WERI-Rb-1 (cell line): Measurements from ENCODE around the gene DIO1.
"Not testable (repeated sequence)": the region's sequence is repeated elsewhere in the genome, so short reads cannot be mapped to it uniquely, and the experiment has no call there.

Experiments
- DNase-seq: peaks from one replicate; pipeline ENCODE4 v3.0.0-alpha.2; 2020
- H3K27ac ChIP-seq: fragments of 250-450 bp; sonication (Bioruptor Pico); 2 replicates; pipeline ENCODE4 v1.5.1; 2020; ENCODE audit warnings: mild to moderate bottlenecking, moderate library complexity
- H3K27me3 ChIP-seq: fragments of 250-450 bp; sonication (Bioruptor Pico); 2 replicates; pipeline ENCODE4 v1.5.1; 2021; ENCODE audit warnings: mild to moderate bottlenecking, low read depth, moderate library complexity; ENCODE audit not compliant: insufficient read depth, severe bottlenecking
- H3K36me3 ChIP-seq: fragments of 250-450 bp; sonication (Bioruptor Pico); 2 replicates; pipeline ENCODE4 v1.5.1; 2020; ENCODE audit warnings: mild to moderate bottlenecking, moderate library complexity
- H3K4me3 ChIP-seq: 2 replicates; pipeline ENCODE4 v1.5.1; 2011; ENCODE audit warnings: low read depth, mild to moderate bottlenecking, control low read depth, low read length
- H3K9me3 ChIP-seq: fragments of 250-450 bp; sonication (Bioruptor Pico); 2 replicates; pipeline ENCODE4 v1.5.1; 2021; ENCODE audit warnings: mild to moderate bottlenecking, moderate library complexity; ENCODE audit not compliant: severe bottlenecking
- TF ChIP-seq, protein P1 (sequence below): IDR thresholded peaks from 2 replicates; pipeline ENCODE4 v1.5.1; 2011; ENCODE audit warnings: low read depth, mild to moderate bottlenecking, control low read depth, inconsistent platforms, low read length

DIO1 gene

DNA sequence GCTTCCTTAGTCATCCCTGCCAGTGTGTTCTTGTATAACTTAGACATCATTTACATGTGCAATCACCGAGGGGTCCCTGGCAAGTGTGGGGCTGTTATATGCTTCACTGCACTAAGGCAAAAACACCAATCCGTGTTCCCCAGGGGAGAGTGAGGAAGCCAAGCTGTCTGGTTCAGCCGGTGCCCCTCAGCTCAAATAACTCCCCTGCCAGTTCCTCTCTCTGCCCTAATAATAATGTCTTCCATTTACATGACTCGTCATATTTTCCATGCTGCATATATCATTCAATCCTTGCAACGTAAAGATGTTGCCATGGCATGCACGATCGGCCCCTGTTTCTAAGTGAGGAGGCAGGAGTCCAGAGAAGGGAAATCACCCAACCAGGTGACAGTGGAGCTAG, 31.5 kb upstream of the DIO1 start:
- H3K36me3 ChIP-seq, result peaks cover 6% of the 10 kb centered on the region; the same call in 1 of the 2 replicates
- TF ChIP-seq, protein P1, sequence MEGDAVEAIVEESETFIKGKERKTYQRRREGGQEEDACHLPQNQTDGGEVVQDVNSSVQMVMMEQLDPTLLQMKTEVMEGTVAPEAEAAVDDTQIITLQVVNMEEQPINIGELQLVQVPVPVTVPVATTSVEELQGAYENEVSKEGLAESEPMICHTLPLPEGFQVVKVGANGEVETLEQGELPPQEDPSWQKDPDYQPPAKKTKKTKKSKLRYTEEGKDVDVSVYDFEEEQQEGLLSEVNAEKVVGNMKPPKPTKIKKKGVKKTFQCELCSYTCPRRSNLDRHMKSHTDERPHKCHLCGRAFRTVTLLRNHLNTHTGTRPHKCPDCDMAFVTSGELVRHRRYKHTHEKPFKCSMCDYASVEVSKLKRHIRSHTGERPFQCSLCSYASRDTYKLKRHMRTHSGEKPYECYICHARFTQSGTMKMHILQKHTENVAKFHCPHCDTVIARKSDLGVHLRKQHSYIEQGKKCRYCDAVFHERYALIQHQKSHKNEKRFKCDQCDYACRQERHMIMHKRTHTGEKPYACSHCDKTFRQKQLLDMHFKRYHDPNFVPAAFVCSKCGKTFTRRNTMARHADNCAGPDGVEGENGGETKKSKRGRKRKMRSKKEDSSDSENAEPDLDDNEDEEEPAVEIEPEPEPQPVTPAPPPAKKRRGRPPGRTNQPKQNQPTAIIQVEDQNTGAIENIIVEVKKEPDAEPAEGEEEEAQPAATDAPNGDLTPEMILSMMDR, result no peak
- DNase-seq, result no peak
- H3K9me3 ChIP-seq, result no peaks in the 10 kb centered on the region
- H3K27me3 ChIP-seq, result no peaks in the 10 kb centered on the region
- H3K27ac ChIP-seq, result no peak overlapping the region
- H3K4me3 ChIP-seq, result no peak overlapping the region

GRCh38 chr1:53868565-53868964, 25.4 kb upstream of the DIO1 start:
- TF ChIP-seq, protein P1, result no peak
- no peak overlapping the region for H3K27ac ChIP-seq
- no peaks in the 10 kb centered on the region for H3K27me3 ChIP-seq
- H3K4me3 ChIP-seq, result no peak overlapping the region
- H3K9me3 ChIP-seq, result no peaks in the 10 kb centered on the region
- no peak for DNase-seq
- peaks cover 6% of the 10 kb centered on the region for H3K36me3 ChIP-seq

GRCh38 chr1:53869454-53870117, 24.4 kb upstream of the DIO1 start:
- Histone ChIP-seq H3K36me3 (peaks cover 6% of the 10 kb centered on the region), H3K9me3 (no peaks in the 10 kb centered on the region), H3K27ac (no peak overlapping the region), H3K27me3 (no peaks in the 10 kb centered on the region), H3K4me3 (no peak overlapping the region)
- TF ChIP-seq, protein P1, result no peak
- DNase-seq, result no peak

DNA sequence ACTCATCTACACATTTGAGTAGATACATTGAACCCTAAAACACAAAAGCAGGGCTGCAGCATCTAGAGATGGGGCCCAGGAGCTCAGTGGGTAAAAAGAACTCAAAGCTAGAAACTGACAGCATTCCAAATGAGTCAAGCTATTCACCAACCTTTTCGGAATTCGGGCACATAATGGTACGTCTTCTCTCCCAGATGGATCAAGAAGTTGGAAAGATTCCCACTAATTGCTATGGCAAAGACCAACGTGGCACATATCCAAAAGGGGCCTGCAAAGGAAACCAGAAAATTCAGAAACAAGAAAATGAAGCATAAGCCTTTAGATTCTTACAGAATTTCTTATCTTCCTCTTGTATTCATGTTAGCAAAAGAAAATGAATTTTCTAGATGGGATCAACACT, 22.8 kb upstream of the DIO1 start:
- H3K27me3 ChIP-seq, result no peaks in the 10 kb centered on the region
- DNase-seq, result no peak
- no peak overlapping the region for H3K4me3 ChIP-seq
- H3K36me3 ChIP-seq, result peaks cover 4% of the 10 kb centered on the region
- no peak overlapping the region for H3K27ac ChIP-seq
- TF ChIP-seq, protein P1, result no peak
- no peaks in the 10 kb centered on the region for H3K9me3 ChIP-seq

GRCh38 chr1:53871773-53872484, 22.1 kb upstream of the DIO1 start:
- TF ChIP-seq, protein P1, result no peak

GRCh38 chr1:53875150-53875549, 18.8 kb upstream of the DIO1 start:
- not testable (repeated sequence) for H3K27ac ChIP-seq, H3K27me3 ChIP-seq, H3K4me3 ChIP-seq, H3K36me3 ChIP-seq, H3K9me3 ChIP-seq, DNase-seq

More at GRCh38 chr1:53871773-53872484, 22.1 kb upstream of the DIO1 start:
- no peaks in the 10 kb centered on the region for H3K27me3 ChIP-seq
- peaks cover 3% of the 10 kb centered on the region for H3K36me3 ChIP-seq
- no peaks in the 10 kb centered on the region for H3K9me3 ChIP-seq
- no peak overlapping the region for H3K4me3 ChIP-seq
- H3K27ac ChIP-seq, result no peak overlapping the region
- no peak for DNase-seq
